Stimulated activated CD8-positive, alpha-beta memory T cell treated with anti-CD3 and anti-CD28 coated beads, Interleukin-7, amount 100 ng/mL, for 24 hours (primary cell): ENCODE measurements around the gene SPNS2.

Experiments
- DNase-seq: peaks from one replicate; pipeline ENCODE4 v3.0.0-alpha.2; 2020; ENCODE audit warnings: low read depth

The SPNS2 gene

DNA sequence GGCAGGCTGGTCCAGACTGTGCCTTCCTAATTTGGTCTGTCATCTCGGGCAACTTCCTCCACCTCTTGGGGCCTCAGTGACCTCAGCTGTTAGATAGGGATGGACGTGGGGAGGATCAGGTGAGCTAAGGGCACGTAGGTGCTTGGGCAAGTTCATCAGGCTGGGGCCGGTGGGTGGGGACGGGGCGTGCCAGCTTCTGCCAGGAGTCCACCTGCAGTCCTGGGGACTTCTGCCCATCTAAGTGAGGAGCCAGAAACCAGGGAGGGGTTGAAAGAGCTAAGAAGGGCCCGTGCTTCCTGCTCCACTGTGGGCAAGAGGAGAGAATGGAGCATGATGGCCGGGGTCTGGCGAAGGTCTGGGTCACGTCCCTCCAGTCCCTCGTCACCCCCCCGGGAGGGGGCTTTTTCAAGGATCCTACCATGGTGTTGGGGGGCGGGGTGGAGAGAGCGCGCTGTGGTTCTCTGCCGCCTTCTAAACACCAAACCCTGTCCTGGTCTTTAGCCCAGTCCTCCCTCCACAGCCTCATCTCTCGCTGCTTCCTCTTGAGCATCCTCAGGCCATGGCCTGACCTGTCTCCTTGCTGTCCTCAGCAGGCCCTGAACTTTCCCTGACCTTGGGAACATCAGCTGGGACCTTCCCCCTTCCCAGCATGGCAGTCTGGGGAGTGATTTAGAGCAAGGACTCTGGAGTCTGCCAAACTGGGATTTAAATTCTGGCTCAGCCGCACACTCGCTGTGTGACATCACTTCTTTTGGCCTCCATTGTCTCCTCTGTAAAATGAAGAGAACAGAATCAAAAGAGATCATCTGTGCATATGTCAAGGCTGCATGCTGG lies 21.6 kb downstream of the SPNS2 start:
- no peak for DNase-seq

DNA sequence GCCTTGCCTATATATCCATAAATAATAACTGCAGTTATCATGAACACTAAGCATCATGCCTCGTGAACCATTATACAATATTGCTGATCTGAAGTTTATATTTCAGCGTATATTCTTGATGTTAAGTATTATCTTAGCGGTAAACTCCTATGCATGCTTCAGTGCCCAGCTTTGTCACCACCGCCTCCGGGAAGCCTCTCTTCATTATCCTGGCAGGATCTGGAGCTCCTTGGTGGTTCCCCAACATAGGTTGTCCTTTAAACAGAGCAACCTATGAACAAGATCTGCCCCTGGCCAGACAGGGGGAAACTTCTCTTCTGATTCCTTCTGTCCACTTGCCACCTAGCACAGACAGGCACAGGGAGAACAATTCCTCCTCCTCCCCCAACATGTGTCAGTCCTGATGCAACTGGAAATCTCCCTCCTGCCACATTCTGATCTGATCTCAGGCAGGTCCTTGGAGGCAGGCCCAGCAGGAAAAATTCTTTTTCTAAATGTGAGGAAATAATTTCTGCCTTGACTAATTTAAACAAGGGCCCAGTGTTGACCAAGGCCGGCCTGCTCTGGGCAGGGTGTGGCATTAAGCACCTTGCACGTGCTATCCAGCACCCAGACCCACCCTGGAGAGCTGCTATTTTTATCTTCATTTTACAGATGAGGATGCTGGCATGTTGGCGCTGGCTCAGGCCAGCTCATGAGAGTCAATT lies 22.4 kb downstream of the SPNS2 start:
- DNase-seq: no peak

DNA sequence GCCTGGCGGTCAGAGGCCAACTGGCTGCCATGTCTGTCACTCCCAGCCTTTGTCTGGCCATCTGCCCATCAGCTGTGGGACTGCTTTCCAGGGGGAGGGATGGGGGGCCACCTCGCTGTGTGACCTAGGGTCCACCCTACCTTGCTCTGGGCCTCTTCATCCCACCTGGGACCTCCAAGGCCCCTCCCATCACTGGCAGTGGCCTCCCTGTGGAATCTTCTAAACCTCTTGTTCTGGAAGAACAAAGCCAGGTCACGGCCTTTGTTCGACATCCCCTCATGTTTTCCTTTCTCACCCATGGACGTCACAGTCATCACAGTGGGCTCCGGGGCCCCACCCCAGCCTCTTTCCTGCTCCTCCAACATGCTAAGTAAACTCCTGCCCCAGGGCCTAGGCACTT lies 24.0 kb downstream of the SPNS2 start:
- no peak for DNase-seq

DNA sequence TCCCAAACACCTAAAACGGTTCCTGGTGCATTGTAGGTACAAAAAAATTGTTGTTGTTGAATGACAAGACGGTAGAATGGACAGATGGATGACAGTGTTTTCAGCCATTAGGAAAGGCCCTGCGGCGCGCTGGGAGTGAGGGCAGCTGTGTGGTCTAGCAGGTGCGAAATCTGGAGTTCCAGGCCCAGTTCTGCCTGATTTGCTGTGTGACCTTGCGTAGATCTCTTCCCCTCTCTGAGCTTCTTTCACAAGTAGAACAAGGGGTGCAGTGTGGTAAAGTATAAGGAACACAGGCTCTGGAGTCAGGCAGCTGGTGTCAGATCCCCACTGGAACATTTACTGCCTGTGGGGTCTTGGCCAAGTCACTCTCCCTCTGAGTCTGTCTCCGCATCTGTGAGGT lies 25.3 kb downstream of the SPNS2 start:
- no peak for DNase-seq

DNA sequence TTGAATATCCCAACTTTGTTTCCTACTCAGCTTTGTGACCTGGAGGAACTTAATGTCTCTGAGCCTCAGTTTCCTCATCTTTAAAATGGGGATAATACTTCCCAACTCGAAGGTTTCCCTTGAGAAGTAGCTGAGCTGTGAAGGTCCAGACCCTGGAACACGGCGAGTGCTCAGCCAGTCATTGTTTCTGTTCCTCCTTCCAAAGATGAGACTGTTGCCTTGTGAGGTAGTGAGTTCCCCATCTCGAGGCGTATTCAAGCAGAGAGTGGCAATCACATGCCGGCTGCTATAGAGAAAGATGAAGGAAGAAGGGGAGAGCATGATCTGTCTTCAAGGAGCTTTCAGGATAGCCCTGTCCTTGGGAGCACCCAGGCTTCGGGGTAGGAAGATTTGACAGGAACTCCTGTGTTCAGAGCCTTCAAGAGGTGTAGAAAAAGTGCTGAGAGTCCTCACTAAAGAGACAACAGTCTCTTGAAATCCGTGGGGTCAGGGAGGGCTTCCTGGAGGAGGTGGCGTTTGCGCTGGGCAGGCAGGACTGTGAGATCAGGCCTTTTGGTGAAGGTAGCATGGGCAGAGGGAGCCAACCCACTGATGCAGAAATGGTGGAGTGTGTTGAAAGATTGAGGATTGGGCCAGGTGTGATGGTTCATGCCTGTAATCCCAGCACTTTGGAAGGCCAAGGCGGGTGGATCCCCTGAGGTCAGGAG lies 27.2 kb downstream of the SPNS2 start:
- DNase-seq: no peak

DNA sequence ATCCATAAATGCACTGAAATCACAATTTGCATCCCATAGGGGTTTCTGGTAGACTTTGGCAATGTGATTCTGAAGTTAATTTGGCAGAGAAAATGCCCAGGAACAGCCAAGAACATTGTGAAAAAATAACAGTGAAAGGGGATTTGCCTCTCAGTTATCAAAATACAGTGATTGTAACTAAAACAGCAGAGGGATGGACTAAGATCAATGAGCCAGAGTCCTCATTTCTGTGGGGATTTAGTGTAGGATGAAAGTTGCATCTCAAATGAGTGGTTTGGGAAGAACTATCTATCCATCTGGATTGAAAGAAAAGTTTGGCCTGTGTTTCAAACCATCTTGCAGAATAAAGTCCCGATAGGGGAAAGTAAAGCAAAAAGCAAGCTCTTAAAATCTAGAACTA lies 28.5 kb downstream of the SPNS2 start:
- no peak for DNase-seq

DNA sequence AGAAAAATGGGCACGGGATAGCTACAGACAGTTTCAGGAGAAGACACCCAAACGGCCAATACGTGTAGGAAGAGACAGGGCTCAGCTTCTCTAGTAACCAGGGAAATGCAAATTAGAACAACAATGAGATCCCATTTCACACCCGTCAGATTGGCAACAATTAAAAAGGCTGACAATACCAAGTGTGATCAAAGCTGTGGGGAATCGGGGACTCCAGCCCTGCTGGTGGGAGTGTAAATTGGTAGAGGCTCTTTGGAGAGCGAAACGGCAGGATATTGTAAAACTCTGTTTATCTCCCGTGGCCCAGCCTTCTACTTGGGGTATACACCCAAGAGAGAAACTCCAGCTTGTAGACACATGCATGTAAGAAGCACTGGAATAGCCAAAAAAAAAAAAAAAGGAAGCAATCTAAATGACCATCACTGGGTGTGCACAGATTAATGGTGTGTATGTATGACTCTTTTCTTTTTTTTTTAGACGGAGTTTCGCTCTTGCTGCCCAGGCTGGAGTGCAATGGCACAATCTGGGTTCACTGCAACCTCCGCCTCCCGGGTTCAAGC lies 29.0 kb downstream of the SPNS2 start:
- no peak for DNase-seq

DNA sequence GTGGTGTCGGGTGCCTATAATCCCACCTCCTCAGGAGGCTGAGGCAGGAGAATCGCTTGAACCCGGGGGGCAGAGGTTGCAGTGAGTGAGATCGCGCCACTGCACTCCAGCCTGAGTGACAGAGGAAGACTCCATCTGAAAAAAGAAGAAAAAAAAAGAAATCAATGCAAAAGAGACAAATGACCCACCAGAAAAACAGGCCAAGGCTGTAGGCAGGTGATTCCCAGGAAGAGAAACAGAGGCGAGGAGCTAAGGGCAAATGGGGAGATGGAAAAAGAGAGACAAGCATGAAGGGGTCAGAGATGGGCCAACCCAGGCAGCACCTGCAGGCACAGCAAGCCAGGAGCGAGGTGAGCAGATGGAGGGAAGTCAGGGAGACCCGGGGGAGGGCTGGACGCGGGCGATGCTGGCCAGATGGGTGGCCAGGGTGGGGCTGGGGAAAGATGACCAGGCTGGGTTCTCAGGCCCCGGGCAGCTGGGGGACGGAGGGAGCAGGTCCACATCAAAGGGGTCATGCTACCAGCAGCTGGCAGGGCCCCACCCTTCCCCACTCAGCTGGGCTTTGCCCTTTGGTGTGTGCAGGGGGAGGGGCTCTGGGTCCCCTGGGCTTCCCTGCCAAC lies 31.0 kb downstream of the SPNS2 start:
- DNase-seq: no peak

DNA sequence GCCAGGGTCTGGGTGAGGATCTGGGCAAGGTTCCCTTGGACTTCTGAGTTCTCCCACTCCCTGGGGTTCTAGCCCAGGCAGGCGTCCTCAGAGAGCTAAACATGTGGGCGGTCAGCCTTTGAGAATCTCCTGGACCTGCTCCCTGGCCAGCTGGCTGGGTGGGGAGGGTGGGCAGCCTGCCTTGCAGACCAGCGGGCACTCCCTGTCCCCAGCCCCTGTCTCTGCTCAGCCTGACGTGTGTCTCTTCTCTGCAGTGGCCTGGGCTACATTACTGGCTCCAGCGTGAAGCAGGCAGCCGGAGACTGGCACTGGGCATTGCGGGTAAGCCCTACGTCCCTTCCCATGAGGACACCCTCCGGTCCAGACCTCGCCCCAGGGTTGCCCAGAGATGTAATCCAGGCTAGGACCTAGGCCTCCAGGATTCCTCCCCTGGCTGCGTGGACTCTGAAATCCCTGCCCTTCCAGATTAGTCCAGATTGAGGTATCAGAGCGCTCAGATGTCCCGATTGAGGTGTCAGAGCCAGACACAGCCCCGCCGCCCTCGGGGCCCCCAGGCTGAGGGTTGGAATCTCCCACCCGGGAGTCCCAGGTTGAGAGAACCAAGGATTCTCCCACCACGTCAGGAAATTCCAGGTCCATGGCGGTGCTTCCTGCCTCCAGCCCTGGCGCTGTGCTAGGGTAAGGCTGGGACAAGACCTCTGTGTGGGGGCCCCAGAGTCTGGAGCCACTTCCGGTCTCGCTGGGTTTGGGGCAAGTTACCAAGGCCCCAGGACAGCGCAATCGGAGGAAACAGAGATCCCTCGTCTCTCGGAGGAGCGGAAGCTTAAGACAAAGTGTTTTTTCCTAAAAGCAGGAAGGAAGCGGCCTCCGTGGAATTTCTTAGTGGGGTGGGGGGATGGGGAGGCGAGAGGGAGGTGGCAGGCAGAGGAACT lies 32.4 kb downstream of the SPNS2 start:
- no peak for DNase-seq

DNA sequence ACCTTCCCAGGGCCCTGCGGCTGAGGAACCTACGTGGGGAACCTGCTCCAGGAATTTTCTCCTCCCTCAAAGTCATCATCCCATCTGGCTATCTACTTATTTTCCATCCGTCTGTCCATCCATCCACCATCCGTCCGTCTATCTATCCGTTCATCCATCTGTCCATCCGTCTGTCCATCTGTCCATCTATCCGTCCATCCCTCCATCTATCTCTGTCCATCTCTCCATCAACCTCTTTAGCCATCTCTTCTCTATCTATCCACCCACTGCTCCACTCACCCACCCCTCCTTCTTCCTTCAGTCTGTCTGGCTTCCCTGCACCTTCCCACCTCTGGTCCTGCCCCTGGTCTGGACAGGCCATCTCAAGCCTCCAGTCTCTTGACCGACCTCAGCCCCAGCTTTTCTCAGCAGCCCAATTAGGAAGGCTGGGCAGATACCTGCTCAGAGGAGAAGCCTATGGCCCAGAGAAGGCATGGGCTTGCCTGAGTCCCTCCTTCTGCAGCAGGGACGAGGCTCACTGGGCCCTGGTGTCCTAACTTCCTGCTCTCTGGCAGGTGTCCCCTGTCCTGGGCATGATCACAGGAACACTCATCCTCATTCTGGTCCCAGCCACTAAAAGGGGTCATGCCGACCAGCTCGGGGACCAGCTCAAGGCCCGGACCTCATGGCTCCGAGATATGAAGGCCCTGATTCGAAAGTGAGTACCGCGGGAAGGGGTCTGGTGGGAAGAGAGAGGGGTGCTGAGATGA lies 33.5 kb downstream of the SPNS2 start:
- no peak for DNase-seq

DNA sequence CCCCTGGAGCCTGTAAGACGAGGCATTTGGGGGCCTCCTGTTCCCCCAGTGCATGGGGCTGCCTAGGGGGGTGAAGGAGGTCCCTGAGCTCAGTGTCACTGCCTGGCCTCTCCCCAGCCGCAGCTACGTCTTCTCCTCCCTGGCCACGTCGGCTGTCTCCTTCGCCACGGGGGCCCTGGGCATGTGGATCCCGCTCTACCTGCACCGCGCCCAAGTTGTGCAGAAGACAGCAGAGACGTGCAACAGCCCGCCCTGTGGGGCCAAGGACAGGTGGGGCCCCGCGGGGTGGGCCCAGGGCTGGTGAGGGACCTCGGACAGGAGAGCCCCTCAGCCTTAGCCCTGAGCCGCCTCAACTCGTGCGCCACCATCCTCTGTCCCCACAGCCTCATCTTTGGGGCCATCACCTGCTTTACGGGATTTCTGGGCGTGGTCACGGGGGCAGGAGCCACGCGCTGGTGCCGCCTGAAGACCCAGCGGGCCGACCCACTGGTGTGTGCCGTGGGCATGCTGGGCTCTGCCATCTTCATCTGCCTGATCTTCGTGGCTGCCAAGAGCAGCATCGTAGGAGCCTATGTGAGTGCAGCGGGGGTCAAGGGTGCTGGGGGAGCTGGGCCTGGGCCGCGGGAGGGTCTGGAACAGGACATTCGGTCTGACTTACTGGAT lies 34.3 kb downstream of the SPNS2 start:
- no peak for DNase-seq

DNA sequence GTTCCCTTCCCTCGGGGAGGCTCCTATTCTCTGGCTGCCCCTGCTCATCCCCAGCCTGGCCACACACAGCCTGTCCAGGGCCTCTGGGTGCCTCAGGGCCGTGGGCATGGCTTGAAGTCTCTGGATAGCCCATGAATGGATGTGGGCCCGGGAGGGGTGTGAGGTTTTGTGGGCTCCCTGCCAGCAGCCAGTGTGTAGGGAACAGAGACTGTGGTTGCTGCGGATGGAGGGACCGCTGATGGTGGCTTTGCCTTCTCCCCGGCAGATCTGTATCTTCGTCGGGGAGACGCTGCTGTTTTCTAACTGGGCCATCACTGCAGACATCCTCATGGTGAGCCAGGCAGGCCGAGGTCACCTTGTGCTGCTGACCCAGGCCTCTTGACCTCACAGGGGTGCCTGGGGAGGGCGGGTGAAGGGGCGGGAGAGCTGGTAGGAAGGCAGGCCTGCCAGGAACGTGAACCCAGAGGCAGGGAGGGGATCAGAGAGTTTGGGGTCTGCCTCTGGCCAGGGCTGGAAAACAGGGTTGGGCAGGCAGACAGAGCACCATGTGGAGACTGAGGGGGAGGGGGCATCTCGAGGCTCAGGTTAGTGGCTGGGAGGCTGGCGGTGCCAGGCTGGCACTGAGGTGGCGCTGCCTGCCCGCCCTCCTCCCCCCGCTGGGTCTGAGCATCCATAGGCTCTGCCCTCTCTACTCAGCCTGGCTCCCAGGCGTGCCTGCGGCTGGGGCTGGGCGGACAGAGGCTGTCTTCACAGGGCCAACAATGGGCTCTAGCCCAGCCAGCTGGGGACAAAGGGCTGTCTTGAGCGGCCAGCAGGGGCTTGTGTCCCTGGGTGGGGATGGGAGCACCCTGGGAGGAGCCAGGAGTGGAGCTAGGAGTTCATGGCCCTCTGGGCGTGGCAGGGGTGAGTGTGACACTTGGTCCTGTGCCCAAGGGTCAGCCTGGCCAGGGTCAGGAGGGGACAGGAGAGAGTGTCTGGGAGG lies 35.1 kb downstream of the SPNS2 start:
- DNase-seq: no peak

DNA sequence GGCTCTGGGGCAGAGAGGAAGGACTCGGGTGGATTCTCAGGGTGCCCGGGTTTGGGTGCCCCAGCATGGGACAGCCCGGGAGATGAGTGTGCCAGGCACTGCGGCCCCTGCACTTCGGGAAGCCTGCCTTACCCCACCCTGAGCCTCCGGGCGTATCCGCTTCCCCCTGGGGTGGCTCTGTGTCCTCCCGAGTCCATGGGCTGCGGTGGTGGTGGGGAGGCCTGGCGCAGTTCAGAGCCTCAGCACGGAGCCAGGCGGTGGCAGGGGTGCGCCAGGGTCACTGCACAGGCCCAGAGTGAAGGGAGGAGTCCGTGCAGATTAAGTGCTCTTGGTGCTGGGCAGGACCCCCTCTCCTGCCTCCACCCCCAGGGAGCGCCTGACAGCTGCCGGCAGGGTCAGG lies 35.8 kb downstream of the SPNS2 start:
- DNase-seq: no peak

DNA sequence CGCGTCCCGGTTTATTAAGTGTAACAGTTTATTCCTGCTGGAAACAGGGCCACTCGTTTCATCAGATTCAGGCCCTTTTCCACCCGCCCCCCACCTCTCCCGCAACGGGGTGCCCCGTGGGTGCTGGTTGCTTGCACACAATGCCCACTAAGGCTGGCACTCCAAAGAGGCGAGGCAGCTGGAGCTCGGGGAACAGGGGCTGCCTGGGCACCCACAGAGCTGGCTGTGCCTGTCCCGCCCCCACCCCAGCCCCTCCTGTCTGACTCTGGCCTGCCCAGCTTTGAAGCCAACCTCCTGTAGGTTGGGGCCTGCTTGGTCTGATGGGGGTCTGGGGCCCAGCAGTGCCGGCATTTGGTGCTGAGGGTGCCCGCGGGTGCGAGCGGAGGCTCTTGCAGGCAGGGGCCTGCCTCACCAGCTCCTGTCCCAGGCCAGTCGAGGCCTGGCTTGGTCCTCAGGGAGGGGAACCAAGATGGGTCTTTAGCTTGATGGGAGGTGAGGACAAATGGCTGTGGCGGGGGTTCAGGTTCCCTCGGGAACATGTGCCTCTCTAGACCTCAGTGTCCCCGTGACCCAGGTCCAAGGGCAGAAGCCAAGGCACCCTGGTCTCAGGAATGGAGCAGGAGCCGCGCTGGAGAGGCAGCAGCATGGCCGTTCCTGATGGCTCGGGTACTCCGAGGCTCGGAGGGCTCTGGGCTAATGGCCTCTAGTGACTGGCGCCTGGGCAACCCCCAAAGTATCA lies 36.4 kb downstream of the SPNS2 start:
- no peak for DNase-seq

DNA sequence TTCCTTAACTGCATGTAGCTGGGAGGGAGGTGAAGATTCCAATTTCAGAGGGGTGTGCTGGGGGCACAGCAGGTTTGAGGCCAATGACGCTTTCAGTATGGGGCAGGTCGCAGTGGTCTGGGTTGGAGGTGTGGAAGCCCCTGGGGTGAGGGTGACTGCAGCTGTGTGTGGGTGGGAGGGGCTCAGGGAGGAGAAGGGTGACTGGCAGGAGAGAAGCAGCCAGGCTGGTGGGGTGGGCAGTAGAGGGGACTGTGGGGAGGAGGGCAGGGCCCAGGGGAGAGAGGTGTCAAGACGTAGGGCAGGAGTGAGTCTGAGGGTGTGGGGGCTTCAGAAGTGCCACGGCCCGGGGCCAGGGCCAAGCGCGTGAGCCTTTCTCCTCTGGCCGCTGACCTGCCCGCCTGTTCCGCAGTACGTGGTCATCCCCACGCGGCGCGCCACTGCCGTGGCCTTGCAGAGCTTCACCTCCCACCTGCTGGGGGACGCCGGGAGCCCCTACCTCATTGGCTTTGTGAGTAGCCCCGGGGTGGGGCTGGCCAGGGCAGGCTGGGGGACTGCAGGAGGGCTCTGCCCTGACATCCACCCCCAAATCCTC lies 37.1 kb downstream of the SPNS2 start:
- no peak for DNase-seq

DNA sequence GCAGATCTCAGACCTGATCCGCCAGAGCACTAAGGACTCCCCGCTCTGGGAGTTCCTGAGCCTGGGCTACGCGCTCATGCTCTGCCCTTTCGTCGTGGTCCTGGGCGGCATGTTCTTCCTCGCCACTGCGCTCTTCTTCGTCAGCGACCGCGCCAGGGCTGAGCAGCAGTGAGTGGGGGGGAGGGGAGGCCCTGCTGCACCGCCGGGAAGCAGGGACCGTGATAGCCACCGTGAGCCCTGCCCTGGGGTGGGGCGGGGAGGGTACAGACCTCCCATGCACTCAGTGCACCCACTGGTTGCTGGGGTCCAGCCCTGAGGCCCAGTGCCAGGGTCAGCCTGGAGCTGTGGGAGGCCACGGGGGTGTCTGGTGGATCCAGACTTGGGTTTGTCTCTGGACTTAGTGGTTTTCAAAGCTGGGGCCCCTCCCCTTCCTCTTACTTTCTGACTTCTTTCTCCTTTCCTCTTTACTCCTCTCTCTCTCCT lies 37.6 kb downstream of the SPNS2 start:
- no peak for DNase-seq

DNA sequence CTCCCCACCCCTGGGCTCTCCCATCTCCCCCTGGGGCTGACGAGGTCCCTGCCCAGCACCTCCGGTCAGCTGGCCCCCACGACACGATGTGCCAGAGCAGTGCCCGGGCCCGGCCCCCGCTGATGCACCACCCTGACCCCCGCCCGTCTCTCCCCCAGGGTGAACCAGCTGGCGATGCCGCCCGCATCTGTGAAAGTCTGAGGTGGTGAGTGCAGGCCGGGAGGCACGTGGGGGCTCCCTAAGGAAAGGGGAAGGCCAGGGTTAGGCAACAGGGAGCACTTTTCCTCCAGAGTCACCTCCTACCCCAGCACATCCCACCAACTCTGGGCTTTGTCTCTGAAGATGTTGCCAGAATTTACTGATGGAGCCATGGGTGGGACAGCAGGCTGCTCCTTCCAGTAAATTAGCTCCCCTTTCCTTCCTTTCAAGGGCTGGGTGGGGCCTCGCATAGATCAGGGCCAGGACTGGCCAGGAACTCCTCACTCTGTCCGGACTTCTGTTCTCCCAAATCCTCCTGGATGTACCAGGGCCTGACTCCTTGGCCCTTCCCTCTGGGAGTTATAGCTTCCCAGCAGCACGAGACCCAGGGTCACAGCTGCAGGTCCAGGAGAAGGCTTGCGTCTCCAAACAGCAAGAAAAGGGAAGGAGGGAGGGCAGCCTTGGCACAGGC lies 38.2 kb downstream of the SPNS2 start:
- DNase-seq: no peak
